ENCODE data around the gene ABCC6.
"Not testable (repeated sequence)": the region's sequence is repeated elsewhere in the genome, so short reads cannot be mapped to it uniquely, and the experiment has no call there.

DNA sequence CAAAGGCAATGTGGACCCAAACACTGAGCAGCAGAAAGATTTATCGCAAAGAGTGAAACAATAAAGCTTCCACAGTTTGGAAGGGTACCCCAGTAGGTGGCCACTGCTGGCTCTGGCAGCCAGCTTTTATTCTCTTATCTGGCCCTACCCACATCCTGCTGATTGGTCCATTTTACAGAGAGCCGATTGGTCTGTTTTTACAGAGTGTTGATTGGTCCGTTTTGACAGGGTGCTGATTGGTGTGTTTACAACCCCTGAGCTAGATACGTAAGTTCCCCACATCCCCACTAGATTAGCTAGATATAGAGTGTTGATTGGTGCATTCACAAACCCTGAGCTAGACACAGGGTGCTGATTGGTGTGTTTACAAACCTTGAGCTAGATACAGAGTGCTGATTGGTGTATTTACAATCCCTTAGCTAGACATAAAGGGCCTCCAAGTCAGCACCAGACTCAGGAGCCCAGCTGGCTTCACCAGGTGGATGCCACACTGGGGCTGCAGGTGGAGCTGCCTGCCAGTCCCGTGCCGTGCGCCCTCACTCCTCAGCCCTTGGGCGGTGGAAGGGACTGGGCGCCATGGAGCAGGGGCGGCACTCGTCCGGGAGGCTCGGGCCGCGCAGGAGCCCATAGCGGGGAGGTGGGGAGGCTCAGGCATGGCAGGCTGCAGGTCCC, 119.0 kb downstream of the ABCC6 start:
- TF ChIP-seq, protein P1, sequence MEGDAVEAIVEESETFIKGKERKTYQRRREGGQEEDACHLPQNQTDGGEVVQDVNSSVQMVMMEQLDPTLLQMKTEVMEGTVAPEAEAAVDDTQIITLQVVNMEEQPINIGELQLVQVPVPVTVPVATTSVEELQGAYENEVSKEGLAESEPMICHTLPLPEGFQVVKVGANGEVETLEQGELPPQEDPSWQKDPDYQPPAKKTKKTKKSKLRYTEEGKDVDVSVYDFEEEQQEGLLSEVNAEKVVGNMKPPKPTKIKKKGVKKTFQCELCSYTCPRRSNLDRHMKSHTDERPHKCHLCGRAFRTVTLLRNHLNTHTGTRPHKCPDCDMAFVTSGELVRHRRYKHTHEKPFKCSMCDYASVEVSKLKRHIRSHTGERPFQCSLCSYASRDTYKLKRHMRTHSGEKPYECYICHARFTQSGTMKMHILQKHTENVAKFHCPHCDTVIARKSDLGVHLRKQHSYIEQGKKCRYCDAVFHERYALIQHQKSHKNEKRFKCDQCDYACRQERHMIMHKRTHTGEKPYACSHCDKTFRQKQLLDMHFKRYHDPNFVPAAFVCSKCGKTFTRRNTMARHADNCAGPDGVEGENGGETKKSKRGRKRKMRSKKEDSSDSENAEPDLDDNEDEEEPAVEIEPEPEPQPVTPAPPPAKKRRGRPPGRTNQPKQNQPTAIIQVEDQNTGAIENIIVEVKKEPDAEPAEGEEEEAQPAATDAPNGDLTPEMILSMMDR (IDR thresholded peaks at IDR 0.05) = not testable (repeated sequence)
- TF ChIP-seq POLR2A, EP300 (IDR thresholded peaks at IDR 0.05): not testable (repeated sequence)

Data from ovary (tissue), 3 donors.